ENCODE data around the gene CARS1.

DNA sequence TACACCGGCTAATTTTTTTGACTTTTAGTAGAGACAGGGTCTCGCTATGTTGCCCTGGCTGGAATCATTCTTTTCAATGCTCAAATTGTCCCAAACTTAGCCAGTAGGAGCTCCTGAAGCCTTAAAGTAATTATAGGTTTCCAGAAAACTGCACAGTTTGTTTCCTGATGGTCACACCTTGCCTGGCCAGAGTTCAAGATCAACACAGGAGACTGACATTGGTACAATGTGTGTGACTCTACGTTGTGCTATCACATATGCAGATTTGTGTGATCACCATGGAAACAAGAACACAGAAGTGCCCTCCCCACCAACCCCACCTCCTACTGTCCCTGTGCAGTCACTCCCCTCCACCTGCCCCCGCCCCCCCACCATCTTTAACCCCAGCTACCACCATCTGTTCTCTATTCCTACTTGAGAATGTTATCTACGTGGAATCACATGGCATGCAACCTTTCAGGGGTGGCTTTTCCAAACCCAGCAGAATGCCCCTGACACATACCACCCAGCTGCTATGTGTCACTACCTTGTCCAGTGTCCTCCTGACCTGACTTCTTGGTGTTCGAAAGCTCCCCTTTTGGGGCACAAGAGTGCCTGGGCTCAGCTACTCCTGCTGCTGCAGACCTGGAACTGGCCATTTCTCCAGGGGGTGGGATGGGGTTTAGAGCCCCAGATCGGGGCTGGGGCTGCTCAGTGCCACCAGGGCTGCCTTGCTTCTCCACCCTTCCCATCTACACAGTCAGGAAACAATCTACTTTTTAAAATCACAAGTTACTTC lies 59.0 kb downstream of the CARS1 start:
- TF ChIP-seq, protein P1, sequence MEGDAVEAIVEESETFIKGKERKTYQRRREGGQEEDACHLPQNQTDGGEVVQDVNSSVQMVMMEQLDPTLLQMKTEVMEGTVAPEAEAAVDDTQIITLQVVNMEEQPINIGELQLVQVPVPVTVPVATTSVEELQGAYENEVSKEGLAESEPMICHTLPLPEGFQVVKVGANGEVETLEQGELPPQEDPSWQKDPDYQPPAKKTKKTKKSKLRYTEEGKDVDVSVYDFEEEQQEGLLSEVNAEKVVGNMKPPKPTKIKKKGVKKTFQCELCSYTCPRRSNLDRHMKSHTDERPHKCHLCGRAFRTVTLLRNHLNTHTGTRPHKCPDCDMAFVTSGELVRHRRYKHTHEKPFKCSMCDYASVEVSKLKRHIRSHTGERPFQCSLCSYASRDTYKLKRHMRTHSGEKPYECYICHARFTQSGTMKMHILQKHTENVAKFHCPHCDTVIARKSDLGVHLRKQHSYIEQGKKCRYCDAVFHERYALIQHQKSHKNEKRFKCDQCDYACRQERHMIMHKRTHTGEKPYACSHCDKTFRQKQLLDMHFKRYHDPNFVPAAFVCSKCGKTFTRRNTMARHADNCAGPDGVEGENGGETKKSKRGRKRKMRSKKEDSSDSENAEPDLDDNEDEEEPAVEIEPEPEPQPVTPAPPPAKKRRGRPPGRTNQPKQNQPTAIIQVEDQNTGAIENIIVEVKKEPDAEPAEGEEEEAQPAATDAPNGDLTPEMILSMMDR (IDR thresholded peaks at IDR 0.05): no peak
- TF ChIP-seq POLR2AphosphoS5 (IDR thresholded peaks at IDR 0.05) (no peak), POLR2A (IDR thresholded peaks at IDR 0.05) (no peak)

Measured in suprapubic skin (tissue), 4 donors.